ENCODE results near the gene MDM4.

DNA sequence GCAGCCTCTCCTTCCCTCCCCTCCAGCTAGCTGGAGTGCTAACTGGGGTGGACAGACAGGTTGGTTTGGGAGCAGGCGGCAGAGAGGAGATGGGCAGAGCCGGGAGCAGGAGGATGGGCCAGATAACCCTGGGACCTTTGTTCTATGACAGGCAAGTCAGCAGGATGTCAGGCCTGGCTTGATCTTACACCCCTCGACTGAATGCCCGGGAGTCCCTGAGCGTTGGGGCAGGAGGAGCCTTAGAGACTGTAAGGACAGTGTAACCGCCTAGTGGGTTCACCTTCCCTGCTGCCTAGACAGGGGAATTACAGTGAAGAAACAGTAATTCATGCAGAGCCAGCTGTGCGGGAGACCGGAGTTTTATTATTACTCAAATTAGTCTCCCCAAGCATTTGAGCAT, 60.2 kb downstream of the MDM4 start:
- TF ChIP-seq GATA1 (IDR thresholded peaks at IDR 0.05; ENCODE audit: low read depth, low read length) (no peak), POLR2A (IDR thresholded peaks at IDR 0.05; ENCODE audit: low read length) (no peak)
